Keratinocyte (primary cell): ENCODE measurements around the gene MVP. TPM values are rescaled to one million over a fixed set of nuclear protein-coding genes. Genes with fewer than 3 reads are reported as not detected.

Experiments used
- DNase-seq: peaks from one replicate; pipeline ENCODE4 v3.0.0-alpha.2; 2011; ENCODE audit warnings: low read depth, missing footprints, low spot score
- FAIRE-seq: peaks from 2 replicates; lab custom pipeline; 2011; peaks lifted over from hg19 to GRCh38; lab: Jason Lieb, UNC
- H2AFZ ChIP-seq: 2 replicates; pipeline ENCODE4 v1.6.0; 2012; ENCODE audit warnings: low read length, control low read depth, inconsistent platforms; ENCODE audit not compliant: control insufficient read depth
- H3K27ac ChIP-seq: 2 replicates; pipeline ENCODE4 v1.5.1; 2011; ENCODE audit warnings: low read length; ENCODE audit not compliant: control insufficient read depth, insufficient read depth
- H3K27me3 ChIP-seq: 3 replicates; pipeline ENCODE4 v1.6.0; 2011; ENCODE audit warnings: low read length; ENCODE audit not compliant: control insufficient read depth, insufficient read depth; ENCODE audit errors: extremely low read depth
- H3K36me3 ChIP-seq, 2 experiments: 2 replicates in 1 of 2; 3 replicates in 1 of 2; pipeline ENCODE4 v1.5.1; 2011; ENCODE audit warnings: low read length in 2 of 2, mild to moderate bottlenecking in 1 of 2; ENCODE audit not compliant: control insufficient read depth in 2 of 2, insufficient read depth in 2 of 2; ENCODE audit errors: extremely low read depth in 1 of 2
- H3K4me1 ChIP-seq: 3 replicates; pipeline ENCODE4 v1.5.1; 2011; ENCODE audit warnings: low read length; ENCODE audit not compliant: control insufficient read depth, insufficient read depth; ENCODE audit errors: extremely low read depth
- H3K4me2 ChIP-seq: 3 replicates; pipeline ENCODE4 v1.6.0; 2011; ENCODE audit warnings: low read depth, low read length; ENCODE audit not compliant: control insufficient read depth, insufficient read depth; ENCODE audit errors: extremely low read depth
- H3K4me3 ChIP-seq, 3 experiments: fragments of 200-600 bp in 1 of 3; sonication (generic) in 1 of 3; 2 replicates in 2 of 3; 3 replicates in 1 of 3; pipeline ENCODE4 v1.5.1; 2011 to 2016; ENCODE audit warnings: low read length in 3 of 3, mild to moderate bottlenecking in 3 of 3, control low read depth in 2 of 3, inconsistent platforms in 1 of 3, low read depth in 1 of 3, mixed read lengths in 1 of 3, mixed run types in 1 of 3, moderate library complexity in 1 of 3; ENCODE audit not compliant: control insufficient read depth in 2 of 3, insufficient read depth in 2 of 3; ENCODE audit errors: extremely low read depth in 1 of 3
- H3K79me2 ChIP-seq: 2 replicates; pipeline ENCODE4 v1.6.0; 2012; ENCODE audit warnings: low read length; ENCODE audit not compliant: control insufficient read depth, insufficient read depth
- H3K9ac ChIP-seq: 3 replicates; pipeline ENCODE4 v1.6.0; 2011; ENCODE audit warnings: low read length; ENCODE audit not compliant: control insufficient read depth, insufficient read depth; ENCODE audit errors: extremely low read depth
- H3K9me1 ChIP-seq: 3 replicates; pipeline ENCODE4 v1.6.0; 2011; ENCODE audit warnings: low read length; ENCODE audit not compliant: control insufficient read depth, insufficient read depth; ENCODE audit errors: extremely low read depth
- H3K9me3 ChIP-seq: 2 replicates; pipeline ENCODE4 v1.5.1; 2012; ENCODE audit warnings: low read depth, low read length; ENCODE audit not compliant: control insufficient read depth
- H4K20me1 ChIP-seq: 3 replicates; pipeline ENCODE4 v1.6.0; 2011; ENCODE audit warnings: low read length; ENCODE audit not compliant: control insufficient read depth, insufficient read depth; ENCODE audit errors: extremely low read depth
- EZH2 ChIP-seq: IDR thresholded peaks from one replicate; pipeline ENCODE4 v1.6.1; 2012; ENCODE audit warnings: inconsistent platforms, mild to moderate bottlenecking, low read length, moderate library complexity
- dilution Hi-C: fragments of 300-500 bp; cut with MboI; formaldehyde crosslinking; loops from one replicate; pipeline ENCODE4 v1.7.0; 2020; ENCODE audit warnings: low sequenced_read_pairs; ENCODE audit not compliant: extremely low pct_ligation_motif_present
- polyA plus RNA-seq, 5 experiments: library from polyadenylated mRNA; depleted of rRNA in 3 of 5; stranded (reverse) in 3 of 5; stranded (forward) in 1 of 5; unstranded in 1 of 5; fragments of >200 nt; gene quantifications; 1 replicate in 1 of 5; 2 replicates in 3 of 5; 3 replicates in 1 of 5; pipeline versions ENCODE4 v1.2.1 to v1.2.3, GENCODE V29; 2011 to 2012; ENCODE audit warnings: missing spikeins in 2 of 5, low read depth in 1 of 5, low replicate concordance in 1 of 5
- TF ChIP-seq, protein P1 (sequence below), 3 experiments: IDR thresholded peaks in 1 of 3; conservative IDR thresholded peaks in 1 of 3; optimal IDR thresholded peaks in 1 of 3; 2 replicates in 2 of 3; 3 replicates in 1 of 3; pipeline versions ENCODE3 to v1.5.1; 2011; ENCODE audit warnings: low read length in 3 of 3, mild to moderate bottlenecking in 3 of 3, moderate library complexity in 2 of 3, control low read depth in 1 of 3, inconsistent platforms in 1 of 3; ENCODE audit not compliant: insufficient read depth in 2 of 3; ENCODE audit errors: extremely low read depth in 1 of 3

The MVP gene
- polyA plus RNA-seq, 1 donor (not counting 4 experiments of a cell fraction or from before 2014, with no cell fraction given) = 148 TPM

DNA sequence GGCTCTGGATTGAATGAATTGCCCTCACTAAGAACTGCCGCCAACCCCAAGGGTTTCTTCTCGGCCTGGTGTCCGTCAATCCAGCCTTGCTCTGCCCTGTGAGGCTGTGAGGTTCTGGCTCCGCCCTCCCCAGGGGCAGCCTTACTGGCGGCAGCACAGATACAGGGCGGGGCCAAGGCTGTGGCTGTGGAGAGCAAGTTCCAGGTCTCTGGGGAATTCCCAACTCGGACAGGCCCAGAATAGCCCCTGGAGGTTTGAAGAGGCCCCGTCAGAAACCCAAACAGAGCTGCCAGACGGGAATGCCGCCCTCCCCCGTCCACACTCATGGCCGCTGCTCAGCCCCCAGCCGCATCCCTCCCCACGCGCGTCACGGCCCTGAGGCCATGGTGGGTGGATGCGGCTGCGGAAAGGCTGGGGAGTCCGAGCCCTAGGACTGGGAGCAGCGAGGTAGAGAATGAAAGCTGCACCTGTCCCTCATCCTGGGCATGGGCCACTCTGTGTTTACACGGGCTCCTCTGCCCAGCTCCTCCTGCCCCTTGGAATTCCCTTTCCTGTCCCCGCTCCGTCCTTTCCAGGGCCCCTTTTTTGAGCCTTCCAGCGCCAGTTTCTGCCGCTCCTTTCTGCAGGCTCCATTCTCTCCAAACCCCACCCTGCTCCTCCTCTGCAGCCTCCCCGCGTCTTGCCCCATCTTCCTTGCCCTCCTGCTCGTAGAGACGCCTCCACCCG is 8.9 kb upstream of the MVP start:
- FAIRE-seq = peak; percentile 74
- Histone ChIP-seq H3K9ac (peak overlapping the region; percentile 47), H3K4me1 (peaks cover 34% of the 10 kb centered on the region), H3K9me1 (peaks cover 2% of the 10 kb centered on the region), H3K4me3 (peak overlapping the region; percentile 23 to 72 (median 53)), H3K27me3 (peaks cover 15% of the 10 kb centered on the region), H2AFZ (peak overlapping the region; percentile 33), H3K9me3 (no peaks in the 10 kb centered on the region), H3K4me2 (peak overlapping the region; percentile 94), H3K36me3 (peaks cover 5 to 9% of the 10 kb centered on the region in 2 experiments), H4K20me1 (no peaks in the 10 kb centered on the region), H3K79me2 (peaks cover 22% of the 10 kb centered on the region), H3K27ac (peak overlapping the region; percentile 26)
- DNase-seq = no peak
- dilution Hi-C loops = no loop called here
- TF ChIP-seq EZH2 = no peak
- TF ChIP-seq, protein P1, sequence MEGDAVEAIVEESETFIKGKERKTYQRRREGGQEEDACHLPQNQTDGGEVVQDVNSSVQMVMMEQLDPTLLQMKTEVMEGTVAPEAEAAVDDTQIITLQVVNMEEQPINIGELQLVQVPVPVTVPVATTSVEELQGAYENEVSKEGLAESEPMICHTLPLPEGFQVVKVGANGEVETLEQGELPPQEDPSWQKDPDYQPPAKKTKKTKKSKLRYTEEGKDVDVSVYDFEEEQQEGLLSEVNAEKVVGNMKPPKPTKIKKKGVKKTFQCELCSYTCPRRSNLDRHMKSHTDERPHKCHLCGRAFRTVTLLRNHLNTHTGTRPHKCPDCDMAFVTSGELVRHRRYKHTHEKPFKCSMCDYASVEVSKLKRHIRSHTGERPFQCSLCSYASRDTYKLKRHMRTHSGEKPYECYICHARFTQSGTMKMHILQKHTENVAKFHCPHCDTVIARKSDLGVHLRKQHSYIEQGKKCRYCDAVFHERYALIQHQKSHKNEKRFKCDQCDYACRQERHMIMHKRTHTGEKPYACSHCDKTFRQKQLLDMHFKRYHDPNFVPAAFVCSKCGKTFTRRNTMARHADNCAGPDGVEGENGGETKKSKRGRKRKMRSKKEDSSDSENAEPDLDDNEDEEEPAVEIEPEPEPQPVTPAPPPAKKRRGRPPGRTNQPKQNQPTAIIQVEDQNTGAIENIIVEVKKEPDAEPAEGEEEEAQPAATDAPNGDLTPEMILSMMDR (optimal IDR thresholded peaks at IDR 0.05 in 1 of 3, IDR thresholded peaks at IDR 0.05 in 1 of 3, conservative IDR thresholded peaks at IDR 0.05 in 1 of 3; ENCODE audit: extremely low read depth in 1 of 3, insufficient read depth in 2 of 3, low read length in 3 of 3) = no peak

DNA sequence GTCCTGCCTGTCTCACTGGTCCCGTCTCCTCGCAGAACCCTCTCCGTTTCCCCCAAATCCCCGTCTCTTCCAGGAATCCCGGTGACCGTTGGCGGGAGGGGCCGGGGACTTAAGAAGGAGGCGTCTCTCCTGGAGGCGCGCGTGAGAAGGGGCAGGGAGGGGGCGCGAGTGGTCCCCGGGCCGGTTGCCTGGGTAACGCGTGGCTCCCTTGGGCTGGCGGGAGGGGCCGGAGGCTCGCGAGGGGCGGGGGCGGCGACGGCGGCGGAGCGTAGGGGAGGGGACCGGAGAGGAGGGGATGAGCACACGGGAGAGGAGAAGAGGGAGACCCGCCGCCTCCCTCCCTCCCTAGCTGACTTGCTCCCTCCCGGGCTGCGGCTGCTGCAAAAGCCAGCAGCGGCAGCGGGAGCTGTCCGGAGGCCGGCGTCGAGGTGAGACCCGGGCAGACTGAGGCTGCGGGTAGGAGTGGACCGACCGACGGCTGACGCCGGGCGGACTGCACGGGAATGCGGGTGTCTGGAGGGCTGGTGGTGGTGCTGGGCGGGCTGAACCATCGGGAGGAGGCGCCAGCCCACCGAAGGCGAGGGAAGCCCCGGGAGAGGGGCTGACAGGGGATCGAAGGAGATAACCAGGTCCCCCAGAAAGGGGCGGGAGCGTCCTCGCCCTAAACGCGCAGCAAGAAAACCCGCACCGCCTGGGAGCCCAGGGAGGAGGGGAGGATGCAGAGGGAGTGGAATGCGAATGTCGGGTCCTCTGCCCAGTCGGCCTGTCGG is 8.2 kb upstream of the MVP start, which contains the start of gene PRRT2:
Gene PRRT2, plus strand, starts transcription at position 298 of the 770 bp plus-strand sequence. CDS start 862 bp downstream, outside the sequence.
- DNase-seq (no peak), FAIRE-seq (no peak)
- Histone ChIP-seq H3K4me1 (peaks cover 35% of the 10 kb centered on the region), H3K79me2 (peaks cover 26% of the 10 kb centered on the region), H3K9me3 (no peaks in the 10 kb centered on the region), H3K9ac (peak within 1 kb of the TSS; percentile 47), H3K4me3 (peak within 1 kb of the TSS; percentile 23 to 72 (median 53)), H3K9me1 (peaks cover 2% of the 10 kb centered on the region), H3K36me3 (peaks cover 5 to 9% of the 10 kb centered on the region in 2 experiments), H4K20me1 (no peaks in the 10 kb centered on the region), H3K27me3 (peaks cover 15% of the 10 kb centered on the region), H3K27ac (peak within 1 kb of the TSS; percentile 26), H2AFZ (peak within 1 kb of the TSS; percentile 33), H3K4me2 (peak within 1 kb of the TSS; percentile 94)
- dilution Hi-C loops = no loop called here
- TF ChIP-seq, protein P1 (optimal IDR thresholded peaks at IDR 0.05 in 1 of 3, IDR thresholded peaks at IDR 0.05 in 1 of 3, conservative IDR thresholded peaks at IDR 0.05 in 1 of 3; ENCODE audit: extremely low read depth in 1 of 3, insufficient read depth in 2 of 3, low read length in 3 of 3) = no peak
- peak; percentile 72 for TF ChIP-seq EZH2
